Measurements from ENCODE around the gene TC2N.
"Not testable (repeated sequence)": the region's sequence is repeated elsewhere in the genome, so short reads cannot be mapped to it uniquely, and the experiment has no call there.

TC2N gene

DNA sequence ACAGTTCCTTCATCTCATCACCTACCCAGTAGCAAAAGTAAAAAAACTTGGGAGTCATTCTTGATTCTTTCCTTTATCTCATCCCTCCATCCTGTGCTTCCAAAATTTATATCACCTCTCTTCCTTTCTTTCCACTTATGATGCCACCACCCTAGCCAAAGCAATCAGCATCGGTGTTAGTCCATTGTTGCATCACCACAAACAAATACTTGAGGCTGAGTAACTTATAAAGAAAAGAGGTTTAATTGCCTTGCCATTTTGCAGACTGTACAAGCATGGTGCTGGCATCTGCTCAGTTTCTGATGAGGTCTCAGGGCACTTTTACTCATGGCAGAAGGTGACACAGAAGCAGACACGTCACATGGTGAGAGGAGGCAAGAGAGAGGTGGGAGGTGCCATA is 115.6 kb downstream of the TC2N start:
- DNase-seq: no peak

DNA sequence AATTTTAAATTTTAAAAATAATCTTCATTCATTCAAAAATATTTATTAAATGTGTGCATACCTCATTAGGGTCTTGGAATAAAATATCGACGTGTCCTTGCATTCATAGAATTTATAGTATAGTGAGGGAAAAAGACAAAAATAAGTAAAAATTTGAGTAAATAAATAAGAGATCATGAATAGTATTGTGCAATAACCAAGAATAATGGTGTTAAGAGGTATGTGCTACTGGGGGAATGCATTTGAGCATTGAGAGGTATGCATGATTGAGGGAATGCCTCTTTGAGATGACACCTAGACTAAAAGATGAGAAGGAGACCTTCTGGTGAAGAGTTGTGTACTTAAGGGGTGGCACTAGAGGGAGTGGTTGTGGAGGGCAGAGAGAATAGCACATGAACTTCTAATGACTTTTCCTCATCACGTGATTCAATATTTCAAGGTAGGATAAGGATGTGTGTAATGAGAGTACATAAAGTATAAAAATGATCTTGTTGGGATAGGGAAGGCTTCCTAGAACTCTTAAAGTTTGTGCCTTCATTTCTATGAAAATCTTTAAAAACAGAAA is 116.6 kb downstream of the TC2N start:
- no peak for DNase-seq

DNA sequence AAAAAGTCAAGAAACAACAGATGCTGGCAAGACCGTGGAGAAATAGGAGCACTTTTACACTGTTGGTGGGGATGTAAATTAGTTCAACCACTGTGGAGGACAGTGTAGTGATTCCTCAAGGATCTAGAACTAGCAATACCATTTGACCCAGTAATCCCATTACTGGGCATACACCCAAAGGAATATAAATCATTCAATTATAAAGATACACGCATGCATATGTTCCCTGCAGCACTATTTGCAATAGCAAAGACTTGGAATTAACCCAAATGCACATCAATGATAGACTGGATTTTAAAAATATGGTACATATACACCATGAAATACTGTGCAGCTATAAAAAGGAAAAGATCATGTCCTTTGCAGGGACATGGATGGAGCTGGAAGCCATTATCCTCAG is 117.5 kb downstream of the TC2N start:
- no peak for DNase-seq

DNA sequence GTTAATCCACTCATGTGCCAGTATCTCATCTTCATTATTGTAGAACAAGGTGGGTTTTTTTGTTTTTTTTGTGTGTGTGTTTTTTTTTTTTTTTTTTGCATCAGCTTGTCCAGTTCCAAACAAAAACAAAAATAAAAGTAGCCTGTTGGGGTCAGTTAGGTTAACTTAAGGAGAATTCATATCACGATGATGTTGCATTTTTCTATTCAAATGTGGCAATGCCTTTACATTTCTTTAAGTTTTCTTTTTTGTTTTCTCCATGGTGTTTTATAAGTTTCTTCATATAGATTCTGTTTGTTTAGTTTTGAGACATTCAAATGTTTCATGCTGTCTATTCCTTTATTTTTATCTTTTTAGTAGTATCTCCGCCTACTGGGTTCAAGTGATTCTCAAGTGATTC is 119.3 kb downstream of the TC2N start:
- no peak for DNase-seq

DNA sequence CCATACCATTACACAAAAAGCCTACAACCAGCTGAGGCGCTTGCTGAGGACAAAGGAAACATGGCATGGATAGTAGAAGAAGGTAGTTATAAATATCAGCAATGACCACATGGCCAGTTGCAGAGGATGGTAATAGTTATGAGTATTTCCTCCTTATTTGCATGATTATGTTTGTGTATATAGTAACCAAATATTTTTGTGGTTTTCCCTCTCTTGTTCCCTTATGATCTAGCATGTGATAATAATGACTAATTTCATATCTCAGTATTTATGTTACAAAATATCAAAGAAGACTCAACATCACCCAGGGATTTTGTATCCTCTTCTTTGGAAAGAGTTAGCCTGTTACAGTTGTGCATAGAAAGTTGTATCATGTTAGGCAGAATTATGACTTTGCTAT is 122.0 kb downstream of the TC2N start:
- no peak for DNase-seq

DNA sequence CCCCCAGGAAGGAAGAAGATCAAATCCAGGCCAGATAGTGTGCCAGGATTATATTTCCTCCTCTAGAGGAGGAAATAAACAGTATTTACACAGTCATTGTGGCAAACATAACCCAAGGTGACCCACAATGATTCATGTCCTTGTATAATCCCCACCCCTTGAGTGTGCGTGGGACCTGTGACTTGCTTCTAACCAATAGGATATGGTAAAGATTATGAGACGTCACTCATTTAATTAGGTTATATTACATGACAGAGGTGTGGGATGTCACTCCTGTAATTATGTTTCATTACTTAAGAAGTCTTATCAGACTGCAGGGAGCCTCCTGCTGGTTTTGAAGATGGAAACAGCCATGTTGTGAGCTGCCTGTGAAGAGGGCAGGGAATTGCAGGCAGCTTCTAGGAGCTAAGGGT is 123.3 kb downstream of the TC2N start:
- DNase-seq: no peak

DNA sequence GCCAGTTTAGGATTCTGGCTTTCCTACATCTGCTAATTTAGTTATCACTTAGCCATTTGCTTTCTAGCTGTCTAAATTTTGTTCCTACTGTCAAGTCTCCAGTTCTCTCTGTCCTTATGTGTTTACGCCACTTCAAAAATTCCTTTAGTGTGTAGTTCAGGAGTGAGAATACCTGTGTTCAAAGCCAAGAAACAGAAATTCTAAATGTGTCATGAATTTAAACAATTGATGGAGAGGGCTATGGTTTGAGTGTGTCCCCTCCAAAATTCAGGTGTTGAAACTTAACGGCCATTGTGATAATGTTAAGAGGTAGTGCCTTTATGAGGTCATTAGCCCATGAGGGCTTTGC is 124.1 kb downstream of the TC2N start:
- no peak for DNase-seq

DNA sequence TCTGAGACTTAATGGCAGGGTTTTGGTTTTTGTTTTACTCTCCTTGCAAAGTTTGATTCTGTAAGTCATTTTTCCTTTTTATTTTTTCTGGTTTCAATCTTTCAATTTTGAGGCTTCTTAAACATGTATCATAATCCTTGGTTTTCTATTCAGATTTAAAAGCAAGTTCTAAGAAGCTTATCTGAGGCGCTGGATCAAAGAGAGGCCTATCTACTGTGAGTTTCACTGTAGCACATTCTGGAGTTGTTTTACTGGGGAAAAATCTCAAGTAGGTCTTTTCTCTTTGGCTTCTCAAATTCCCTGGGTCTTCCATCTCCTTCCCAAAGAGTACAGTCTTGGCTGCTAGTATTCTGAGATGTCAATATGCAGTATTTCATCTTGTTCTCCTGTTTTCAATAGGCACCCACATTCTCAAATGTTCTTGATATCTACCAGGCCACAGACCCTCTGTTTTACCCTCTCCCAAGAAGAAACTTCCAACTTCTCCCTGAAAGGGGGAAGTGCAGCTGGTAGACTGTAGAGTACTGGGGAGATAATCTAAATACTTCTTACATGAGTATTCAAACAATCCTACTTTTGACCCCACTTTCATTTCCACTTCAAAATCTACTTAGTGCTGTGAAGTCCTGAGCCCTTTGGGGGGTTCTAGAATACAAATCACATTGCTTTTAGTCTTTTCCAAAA is 124.6 kb downstream of the TC2N start:
- no peak for DNase-seq

DNA sequence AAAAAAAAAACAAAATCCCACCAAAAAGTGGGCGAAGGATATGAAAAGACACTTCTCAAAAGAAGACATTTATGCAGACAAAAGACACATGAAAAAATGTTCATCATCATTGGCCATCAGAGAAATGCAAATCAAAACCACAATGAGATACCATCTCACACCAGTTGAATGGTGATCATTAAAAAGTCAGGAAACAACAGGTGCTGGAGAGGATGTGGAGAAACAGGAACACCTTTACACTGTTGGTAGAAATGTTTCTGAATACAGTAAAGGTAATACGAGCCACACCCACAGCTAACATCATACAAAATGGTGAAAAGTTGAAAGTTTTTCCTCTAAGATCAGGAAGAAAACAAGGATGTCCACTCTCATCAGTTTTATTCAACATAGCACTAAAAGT is 127.5 kb downstream of the TC2N start:
- DNase-seq: not testable (repeated sequence)

DNA sequence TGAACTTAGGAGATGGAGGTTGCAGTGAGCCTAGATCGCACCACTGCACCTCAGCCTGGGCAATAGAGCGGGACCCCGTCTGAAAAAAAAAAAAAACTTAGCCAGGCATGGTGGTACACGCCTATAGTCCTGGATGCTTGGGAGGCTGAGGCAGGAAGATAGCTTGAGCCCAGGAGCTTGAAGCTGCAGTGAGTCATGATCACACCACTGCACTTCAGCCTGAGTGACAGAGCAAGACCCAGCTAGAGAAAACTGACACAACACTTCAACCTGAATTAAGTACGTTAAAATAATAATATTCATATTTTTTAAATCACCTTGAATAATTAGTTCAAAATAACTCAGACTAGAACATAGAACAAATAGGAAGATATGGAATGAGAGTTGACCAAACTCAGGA is 129.7 kb downstream of the TC2N start:
- DNase-seq: no peak

DNA sequence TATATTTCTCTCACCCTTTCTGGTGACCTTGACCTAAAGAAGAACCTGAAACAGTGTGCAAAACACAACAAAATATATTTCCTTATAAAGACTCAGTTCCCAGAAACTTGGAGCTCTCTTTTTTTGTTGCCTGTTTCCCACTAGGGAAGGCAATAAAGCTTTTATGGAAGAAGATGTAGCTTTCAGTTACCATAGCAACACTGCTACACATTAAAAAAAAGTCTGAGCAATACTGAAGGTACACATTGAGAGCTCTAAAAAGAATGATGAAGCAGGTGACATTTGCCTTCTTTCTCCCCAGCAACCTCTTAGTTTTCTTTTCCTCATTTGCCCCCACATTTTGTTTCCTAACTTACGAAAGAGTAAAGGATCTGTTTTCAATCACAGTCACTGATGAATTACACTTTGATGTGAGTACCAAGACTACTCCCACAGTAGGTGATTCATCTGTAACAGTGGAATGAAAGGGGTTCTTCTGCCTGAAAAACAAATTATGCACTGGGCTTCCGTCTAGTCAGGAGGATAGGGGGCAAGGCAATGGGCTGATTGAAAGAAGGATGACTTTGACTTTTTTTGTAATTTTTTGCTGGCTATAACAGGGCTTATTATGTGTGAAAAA is 134.4 kb downstream of the TC2N start:
- DNase-seq: no peak

DNA sequence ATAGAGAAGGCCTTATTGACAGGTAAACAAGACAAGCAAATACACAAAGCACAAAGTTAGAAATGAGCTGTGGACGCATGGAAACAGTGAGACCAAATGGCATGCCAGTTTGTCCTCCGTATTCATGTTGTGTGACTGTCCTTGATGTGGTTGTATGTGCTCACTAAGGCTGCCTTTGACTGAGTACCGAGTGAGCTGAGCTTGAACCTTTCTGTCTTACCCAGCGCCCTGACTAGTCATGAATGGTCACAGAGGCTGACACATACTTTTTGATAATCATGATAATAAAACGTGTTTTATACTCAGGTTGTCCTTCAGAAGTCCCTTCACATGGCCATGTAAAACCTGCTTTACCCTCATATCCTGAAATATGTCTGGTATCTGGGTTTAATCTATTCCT is 134.9 kb downstream of the TC2N start:
- DNase-seq: no peak

DNA sequence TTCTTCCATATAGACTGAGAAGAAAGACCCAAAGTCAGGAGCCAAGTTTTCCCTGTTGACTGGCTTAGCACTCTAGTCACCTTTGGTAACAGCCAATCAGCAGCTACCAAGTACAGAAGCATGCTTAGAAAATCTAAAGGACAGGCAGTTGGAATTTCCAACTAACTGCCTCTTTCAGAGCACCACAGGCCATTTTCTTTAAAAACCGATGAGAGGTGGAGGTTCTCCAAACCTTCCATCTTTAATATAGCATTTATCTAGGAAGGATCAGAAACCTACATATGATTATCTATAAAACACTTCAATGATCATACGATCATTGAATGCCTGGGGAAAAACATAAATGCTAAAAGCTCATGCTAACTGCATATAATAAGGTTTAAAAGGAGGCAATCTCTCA is 135.3 kb downstream of the TC2N start, which contains the start of gene CATSPERB:
TSS of gene CATSPERB (minus strand) at position 101 of the 400 bp plus-strand sequence. CDS start 2,607 bp downstream, outside the sequence.
- no peak for DNase-seq

DNA sequence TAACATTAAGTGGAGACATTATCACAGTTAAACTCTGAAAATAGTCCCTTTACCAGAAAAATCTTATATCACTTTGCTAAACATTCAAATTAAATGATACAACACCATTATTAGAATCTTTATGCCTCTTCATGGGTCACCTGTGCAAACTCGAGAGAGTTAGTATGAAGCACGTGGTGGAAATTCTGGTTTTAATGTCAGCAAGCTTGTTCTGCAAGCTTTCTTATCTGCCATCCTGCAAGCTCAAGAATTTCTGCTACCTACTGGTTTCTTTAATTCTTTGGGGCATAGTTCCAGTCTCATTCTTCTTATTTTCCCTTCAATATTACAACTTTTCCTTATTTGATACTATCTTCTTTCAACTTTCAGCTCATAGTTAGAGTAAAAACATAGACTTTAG is 136.3 kb downstream of the TC2N start:
- no peak for DNase-seq

DNA sequence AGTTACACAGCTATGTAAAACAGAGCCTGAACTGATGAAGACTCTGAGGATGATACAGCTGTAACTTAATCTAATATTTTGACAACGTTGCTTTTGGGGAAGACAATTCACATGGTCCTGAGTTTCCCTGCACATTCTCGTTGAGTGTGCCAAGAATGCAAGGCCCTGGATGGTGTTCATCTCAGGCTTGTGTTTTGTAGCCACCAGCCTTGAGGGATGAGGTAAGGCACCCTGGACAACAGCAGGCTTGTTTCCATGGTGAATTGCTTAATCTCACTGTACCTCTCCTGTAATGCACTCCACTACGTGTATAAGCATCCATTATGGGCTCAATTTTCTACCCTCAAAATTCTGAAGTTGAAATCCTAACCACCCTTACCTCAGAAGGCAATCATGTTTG is 137.6 kb downstream of the TC2N start:
- DNase-seq: no peak
